HG02759 (cell line): ENCODE results near the gene TAOK2.
"Not testable (repeated sequence)": the region's sequence is repeated elsewhere in the genome, so short reads cannot be mapped to it uniquely, and the experiment has no call there.

ENCODE experiments used
- ATAC-seq: cut with Tn5 transposase; IDR thresholded peaks from one replicate; pipeline ENCODE4 v1.9.1; 2021; ENCODE audit warnings: mild to moderate bottlenecking, moderate library complexity; ENCODE audit not compliant: unreplicated experiment

Gene TAOK2

GRCh38 chr16:29973384-29974246 is at the start of gene TAOK2:
Gene TAOK2 (plus strand): TSS chr16:29973868. CDS start chr16:29977773, 3,905 bp downstream.
- peak; percentile 96 for ATAC-seq

DNA sequence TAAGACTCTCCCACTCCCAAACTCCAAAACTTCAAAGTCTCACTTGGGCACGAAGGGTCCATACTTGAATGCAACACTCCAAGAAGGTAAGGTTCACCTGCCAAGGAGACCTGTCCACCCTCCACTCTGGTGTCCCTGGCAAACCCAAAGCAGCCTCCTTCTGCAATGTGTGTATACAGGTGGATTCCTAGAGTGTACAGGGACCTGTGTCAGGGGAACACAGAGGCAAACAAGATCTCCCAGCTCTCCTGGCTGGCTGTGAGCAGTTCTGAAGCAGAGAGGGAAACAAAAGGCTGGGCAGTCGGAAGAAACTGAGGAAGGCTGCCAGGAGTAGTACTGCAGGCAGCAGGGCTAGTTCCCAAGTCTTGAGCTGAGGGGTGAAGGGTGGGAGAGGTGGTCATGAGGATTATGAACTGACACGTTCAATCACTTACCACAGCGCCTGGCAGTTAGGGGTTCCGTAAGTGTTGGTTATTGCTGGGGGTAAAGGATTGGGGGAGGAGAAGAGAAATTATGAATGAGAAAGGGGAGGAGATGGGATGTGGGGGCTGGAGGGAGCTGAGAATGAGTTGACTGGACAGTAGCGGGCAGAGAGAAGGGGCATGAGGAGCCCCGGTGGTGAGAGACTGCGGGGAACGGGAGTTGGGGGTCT is 48.4 kb upstream of the TAOK2 start:
- ATAC-seq = no peak

GRCh38 chr16:29925781-29926710 is 47.6 kb upstream of the TAOK2 start, which contains the start of gene KCTD13:
Gene KCTD13 (minus strand): TSS chr16:29926226. CDS start chr16:29926033, 193 bp downstream.
- ATAC-seq = peak; percentile 90

DNA sequence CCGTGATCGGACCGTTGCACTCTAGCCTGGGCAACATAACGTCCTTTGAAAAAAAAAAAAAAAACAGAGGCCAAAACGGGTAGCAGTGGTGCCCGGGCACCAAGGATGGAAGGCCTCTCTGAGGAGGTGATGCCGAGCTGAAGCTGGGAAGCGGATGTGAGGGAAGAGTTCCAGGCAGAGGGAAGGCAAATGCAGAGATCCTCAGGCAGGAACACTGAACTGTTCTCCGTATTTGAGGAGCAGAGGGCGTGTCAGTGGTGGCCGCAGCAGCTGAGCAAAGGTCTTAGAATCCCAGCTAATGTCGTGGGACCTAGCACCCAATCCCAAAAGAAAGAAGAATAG is 47.0 kb upstream of the TAOK2 start:
- no peak for ATAC-seq

GRCh38 chr16:29927070-29927905 is 46.4 kb upstream of the TAOK2 start:
- no peak for ATAC-seq

- not testable (repeated sequence) for ATAC-seq
Measured at GRCh38 chr16:29931750-29932149, 41.9 kb upstream of the TAOK2 start.

GRCh38 chr16:29940656-29941055 is 33.0 kb upstream of the TAOK2 start:
- no peak for ATAC-seq

DNA sequence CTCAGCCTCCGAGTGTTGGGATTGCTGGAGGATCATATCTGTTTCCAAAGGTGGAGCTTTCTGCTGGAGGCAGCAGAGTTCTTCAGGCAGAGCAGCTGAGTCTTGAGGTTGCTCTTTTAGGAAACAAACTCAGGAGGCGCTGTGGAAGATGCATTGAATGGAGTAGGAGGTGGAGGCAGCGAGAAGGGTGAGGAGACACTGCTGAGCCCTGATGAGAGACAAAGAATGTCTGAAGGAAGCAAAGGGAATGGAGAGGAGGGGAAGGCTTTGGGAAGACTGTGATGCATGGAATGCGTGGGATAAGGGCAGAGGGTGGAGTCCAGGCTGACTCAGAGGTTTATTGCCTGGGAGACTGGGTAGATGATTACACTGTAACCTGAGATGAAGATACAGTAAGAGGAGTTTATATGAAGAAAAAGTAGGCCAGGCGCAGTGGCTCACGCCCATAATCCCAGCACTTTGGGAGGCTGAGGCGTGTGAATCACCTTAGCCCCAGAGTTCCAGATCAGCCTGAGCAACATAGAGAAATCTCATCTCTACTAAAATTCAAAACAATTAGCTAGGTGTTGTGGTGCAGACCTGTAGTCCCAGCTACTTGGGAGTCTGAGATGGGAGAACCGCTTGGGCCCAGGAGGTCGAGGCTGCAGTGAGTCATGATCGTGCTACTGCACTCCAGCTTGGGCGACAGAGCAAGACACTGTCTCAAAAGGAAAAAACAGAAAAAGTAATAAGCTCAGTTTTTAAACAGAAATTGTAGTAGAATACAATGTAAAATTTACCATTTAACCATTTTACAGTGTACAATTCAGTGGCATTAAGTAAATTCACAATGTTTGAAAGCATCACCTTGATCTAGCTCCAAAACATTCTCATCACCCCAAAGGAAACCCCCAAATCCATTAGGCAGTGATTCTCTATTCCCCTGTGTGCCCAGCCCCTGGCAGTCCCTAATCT is 29.5 kb upstream of the TAOK2 start:
- no peak for ATAC-seq

GRCh38 chr16:29947897-29948296 is 25.8 kb upstream of the TAOK2 start:
- no peak for ATAC-seq

- ATAC-seq = no peak
Measured at GRCh38 chr16:29950806-29951461, 22.7 kb upstream of the TAOK2 start.

DNA sequence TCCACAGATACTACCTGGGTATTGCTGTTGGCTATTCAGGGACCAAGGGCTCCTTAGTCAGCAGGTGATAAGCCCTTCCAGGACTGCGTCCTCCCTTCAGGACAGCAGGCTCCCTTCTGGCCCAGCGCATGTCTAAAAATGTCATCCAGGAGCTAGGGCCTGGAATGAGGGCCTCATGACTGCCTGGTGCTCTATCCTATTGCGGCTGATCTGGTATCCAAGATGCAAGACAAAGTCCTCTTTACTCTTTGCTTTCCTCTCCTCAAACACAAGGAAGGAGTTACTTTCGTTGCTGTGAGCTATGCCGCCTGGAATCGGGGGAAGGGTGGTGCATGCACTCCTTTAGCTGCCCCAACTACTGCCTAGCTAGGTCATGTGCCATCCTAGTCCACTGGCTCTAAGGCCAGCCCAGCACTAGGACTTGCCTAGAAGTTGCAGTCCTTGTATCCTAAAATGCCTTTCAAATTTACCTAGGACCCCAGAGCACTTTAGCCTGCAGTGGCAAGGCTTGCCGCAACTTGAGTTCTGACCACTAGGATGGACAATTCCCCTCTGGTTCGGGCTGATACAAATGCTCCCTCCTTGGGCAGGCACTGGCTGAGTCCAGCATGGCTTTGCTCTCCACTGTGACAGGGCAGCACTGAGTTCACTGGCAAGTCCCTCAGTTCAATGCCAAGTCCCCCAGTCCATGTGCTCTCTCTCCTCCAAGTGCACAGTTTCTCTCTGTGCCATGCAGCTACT is 21.9 kb upstream of the TAOK2 start:
- ATAC-seq = no peak

- ATAC-seq = no peak
Measured at GRCh38 chr16:29958756-29959155, 14.9 kb upstream of the TAOK2 start.

DNA sequence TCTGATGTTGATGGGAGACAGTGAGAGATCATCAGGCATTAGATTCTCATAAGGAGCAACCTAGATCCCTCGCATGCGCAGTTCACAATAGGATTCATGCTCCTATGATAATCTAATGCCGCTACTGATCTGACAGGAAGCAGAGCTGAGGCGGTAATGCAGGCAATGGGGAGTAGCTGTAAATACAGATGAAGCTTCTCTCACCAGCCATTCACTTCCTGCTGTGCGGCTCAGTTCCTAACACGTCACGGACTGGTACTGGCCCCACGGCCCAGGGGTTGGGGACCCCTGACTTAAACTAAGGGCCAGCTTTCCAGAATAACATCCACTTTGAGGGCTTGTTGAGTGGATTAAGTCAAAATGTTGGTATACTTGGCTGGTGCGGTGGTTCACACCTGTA is 14.4 kb upstream of the TAOK2 start:
- no peak for ATAC-seq

GRCh38 chr16:29959821-29960220 is 13.8 kb upstream of the TAOK2 start:
- ATAC-seq = not testable (repeated sequence)

GRCh38 chr16:29961127-29961478 is 12.6 kb upstream of the TAOK2 start:
- ATAC-seq = no peak

DNA sequence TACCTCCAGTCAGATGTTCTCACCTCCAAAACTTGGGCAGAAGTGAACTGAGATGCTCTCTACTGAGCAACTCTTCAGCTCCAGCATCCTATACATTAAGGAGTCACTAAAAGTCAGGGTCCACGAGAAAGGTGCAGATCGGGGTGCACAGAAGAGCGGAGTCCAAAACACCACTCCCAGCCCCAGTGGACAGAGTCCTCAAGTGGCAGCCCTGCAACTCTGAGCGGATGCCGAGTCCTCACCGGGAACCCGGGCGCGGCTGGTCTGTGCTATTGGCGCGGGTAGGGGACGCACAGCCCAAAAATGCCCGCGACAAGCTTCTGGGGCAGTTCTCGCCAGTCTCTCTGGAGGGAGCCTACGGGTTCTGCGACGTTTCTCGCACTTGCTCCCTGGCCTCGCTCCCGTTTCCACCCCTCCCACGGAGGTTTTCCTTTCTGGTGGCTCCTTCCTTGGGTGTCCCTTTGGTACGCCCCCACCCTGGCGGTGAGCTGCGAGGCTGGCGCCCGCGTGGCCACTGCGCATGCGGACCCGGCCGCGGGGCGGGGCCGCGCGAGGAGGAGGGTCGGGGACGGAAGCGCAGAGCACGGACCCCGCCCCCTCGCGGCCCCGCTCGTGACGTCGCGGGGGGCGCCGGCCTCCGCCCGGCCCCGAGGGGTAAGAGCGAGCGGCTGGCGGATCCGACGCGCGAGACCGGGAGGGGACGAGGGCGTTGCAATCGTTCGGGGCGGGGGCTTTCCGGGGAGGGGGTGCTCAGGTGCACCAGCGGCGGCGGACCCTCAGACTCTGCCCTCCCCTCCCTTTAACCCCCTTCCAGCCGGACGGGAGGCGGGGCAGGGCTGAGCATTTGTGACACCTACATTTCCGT is 12.0 kb upstream of the TAOK2 start, which contains the start of gene TMEM219:
Gene TMEM219 (plus strand): TSS at position 601 of the 865 bp plus-strand sequence. CDS start 1,065 bp downstream, outside the sequence.
- ATAC-seq = peak; percentile 88
